ENCODE measurements around the gene KRTAP3-2.

KRTAP3-2 gene

GRCh38 chr17:41018541-41018940 is 18.8 kb upstream of the KRTAP3-2 start:
- TF ChIP-seq MAX (IDR thresholded peaks at IDR 0.05; ENCODE audit: low read depth, low read length) = no peak
- TF ChIP-seq MYC (IDR thresholded peaks at IDR 0.05; ENCODE audit: low read depth, low read length) = no peak
- no peak for TF ChIP-seq POLR2A (IDR thresholded peaks at IDR 0.05; ENCODE audit: extremely low read depth, insufficient read length)
- no peak for TF ChIP-seq CTCF (IDR thresholded peaks at IDR 0.05; ENCODE audit: low read depth, low read length)
- no peak overlapping the region for H3K4me3 ChIP-seq (ENCODE audit: low read depth, low read length)
- DNase-seq (ENCODE audit: low read depth) = no peak

GRCh38 chr17:41016578-41017215 is 17.0 kb upstream of the KRTAP3-2 start:
- DNase-seq (ENCODE audit: low read depth) = no peak
- TF ChIP-seq MYC (IDR thresholded peaks at IDR 0.05; ENCODE audit: low read depth, low read length) (no peak), MAX (IDR thresholded peaks at IDR 0.05; ENCODE audit: low read depth, low read length) (no peak), POLR2A (IDR thresholded peaks at IDR 0.05; ENCODE audit: extremely low read depth, insufficient read length) (no peak), CTCF (IDR thresholded peaks at IDR 0.05; ENCODE audit: low read depth, low read length) (no peak)
- no peak overlapping the region for H3K4me3 ChIP-seq (ENCODE audit: low read depth, low read length)

- TF ChIP-seq CTCF (IDR thresholded peaks at IDR 0.05; ENCODE audit: low read depth, low read length) (no peak), MYC (IDR thresholded peaks at IDR 0.05; ENCODE audit: low read depth, low read length) (no peak), MAX (IDR thresholded peaks at IDR 0.05; ENCODE audit: low read depth, low read length) (no peak), POLR2A (IDR thresholded peaks at IDR 0.05; ENCODE audit: extremely low read depth, insufficient read length) (no peak)
- H3K4me3 ChIP-seq (ENCODE audit: low read depth, low read length) = no peak overlapping the region
- DNase-seq (ENCODE audit: low read depth) = no peak
Observed at GRCh38 chr17:41015454-41015853, 15.7 kb upstream of the KRTAP3-2 start.

GRCh38 chr17:41013606-41014005 is 13.9 kb upstream of the KRTAP3-2 start:
- no peak for DNase-seq (ENCODE audit: low read depth)
- H3K4me3 ChIP-seq (ENCODE audit: low read depth, low read length) = no peak overlapping the region
- TF ChIP-seq MAX (IDR thresholded peaks at IDR 0.05; ENCODE audit: low read depth, low read length) (no peak), POLR2A (IDR thresholded peaks at IDR 0.05; ENCODE audit: extremely low read depth, insufficient read length) (no peak), CTCF (IDR thresholded peaks at IDR 0.05; ENCODE audit: low read depth, low read length) (no peak), MYC (IDR thresholded peaks at IDR 0.05; ENCODE audit: low read depth, low read length) (no peak)

- TF ChIP-seq POLR2A (IDR thresholded peaks at IDR 0.05; ENCODE audit: extremely low read depth, insufficient read length) (no peak), MAX (IDR thresholded peaks at IDR 0.05; ENCODE audit: low read depth, low read length) (no peak), CTCF (IDR thresholded peaks at IDR 0.05; ENCODE audit: low read depth, low read length) (no peak), MYC (IDR thresholded peaks at IDR 0.05; ENCODE audit: low read depth, low read length) (no peak)
- no peak for DNase-seq (ENCODE audit: low read depth)
- no peak overlapping the region for H3K4me3 ChIP-seq (ENCODE audit: low read depth, low read length)
Observed at GRCh38 chr17:41013181-41013580, 13.5 kb upstream of the KRTAP3-2 start.

Data from NB4 (cell line).